GM12874 (cell line): ENCODE measurements around the gene MYLK2.

ENCODE experiments used
- CTCF ChIP-seq: IDR thresholded peaks from 2 replicates; pipeline ENCODE4 v1.5.1; 2011; ENCODE audit warnings: low read depth, mild to moderate bottlenecking, control low read depth, low read length, moderate library complexity; ENCODE audit not compliant: insufficient read depth

MYLK2 gene

GRCh38 chr20:31838646-31839292 is 19.6 kb downstream of the MYLK2 start:
- TF ChIP-seq CTCF = no peak

GRCh38 chr20:31839782-31840487 is 20.8 kb downstream of the MYLK2 start:
- no peak for TF ChIP-seq CTCF

GRCh38 chr20:31840906-31841816 is 22.0 kb downstream of the MYLK2 start:
- no peak for TF ChIP-seq CTCF

GRCh38 chr20:31841928-31842327 is 22.8 kb downstream of the MYLK2 start:
- no peak for TF ChIP-seq CTCF

- TF ChIP-seq CTCF = no peak
These were observed 23.5 kb downstream of the MYLK2 start for GRCh38 chr20:31842471-31843157.

GRCh38 chr20:31843288-31843687 is 24.1 kb downstream of the MYLK2 start:
- no peak for TF ChIP-seq CTCF
